Measurements from ENCODE around the gene PSAP. TPM values are rescaled to one million over a fixed set of nuclear protein-coding genes. Genes with fewer than 3 reads are reported as not detected.
A peak's percentile ranks its signal among the peaks of the same experiment; 100 is the strongest.

PSAP gene
- total RNA-seq, 6 experiments from 2014 or later: 520 to 743 (median 570) TPM

DNA sequence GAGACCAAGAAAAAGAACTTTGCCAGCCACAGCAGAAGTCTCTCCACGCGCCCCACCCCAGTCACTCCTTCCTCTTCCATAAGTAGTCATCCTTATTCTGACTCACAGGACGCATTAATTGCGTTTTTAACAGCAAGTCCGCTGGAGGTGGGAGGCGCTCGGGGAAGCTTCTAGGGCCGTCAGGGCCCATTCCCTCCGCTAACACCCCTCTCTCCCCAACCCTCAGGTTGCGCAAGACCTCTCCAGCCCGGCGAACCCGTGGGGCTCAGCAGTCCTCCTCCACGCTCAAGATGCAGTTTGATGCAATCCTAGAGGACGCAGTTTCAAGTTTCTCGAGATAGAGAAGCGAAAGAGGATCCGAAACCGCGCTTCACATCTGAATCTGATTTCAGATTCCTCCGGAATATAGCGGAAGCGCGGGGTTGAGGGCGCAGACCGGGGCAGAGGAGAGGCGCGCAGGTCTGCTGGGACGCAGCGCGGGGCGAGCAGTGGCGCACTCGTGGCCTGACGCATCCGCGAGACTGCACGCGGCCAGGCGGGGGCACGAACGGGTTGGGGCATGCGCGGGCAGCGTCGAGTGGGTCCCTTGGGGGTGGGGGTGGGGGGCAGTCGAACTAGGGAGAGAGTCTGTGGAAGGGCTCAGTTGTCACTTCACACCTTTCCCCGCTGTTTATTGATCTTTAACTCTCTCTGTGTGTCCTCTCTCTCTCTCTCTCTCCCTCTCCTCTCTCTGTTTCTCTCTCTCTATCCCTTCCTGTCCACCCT, 37.8 kb upstream of the PSAP start:
- Histone ChIP-seq H3K9me3 (no peaks in the 10 kb centered on the region), H3K4me1 (peaks cover 0 to 4% (median 0%) of the 10 kb centered on the region in 4 donors), H3K27ac (peak overlapping the region; percentile 34 to 69 (median 40)), H3K36me3 (no peaks in the 10 kb centered on the region), H3K27me3 (no peaks in the 10 kb centered on the region), H3K4me3 (peak overlapping the region; percentile 26 to 47 (median 35))
- DNase-seq: peak; percentile 69 to 83 (median 82)
- intact Hi-C loops (cut with DNase I): no loop called here
- peak; percentile 75 to 78 (median 77) for ATAC-seq
- no peak for TF ChIP-seq POLR2A (IDR thresholded peaks at IDR 0.05)
- TF ChIP-seq, protein P1, sequence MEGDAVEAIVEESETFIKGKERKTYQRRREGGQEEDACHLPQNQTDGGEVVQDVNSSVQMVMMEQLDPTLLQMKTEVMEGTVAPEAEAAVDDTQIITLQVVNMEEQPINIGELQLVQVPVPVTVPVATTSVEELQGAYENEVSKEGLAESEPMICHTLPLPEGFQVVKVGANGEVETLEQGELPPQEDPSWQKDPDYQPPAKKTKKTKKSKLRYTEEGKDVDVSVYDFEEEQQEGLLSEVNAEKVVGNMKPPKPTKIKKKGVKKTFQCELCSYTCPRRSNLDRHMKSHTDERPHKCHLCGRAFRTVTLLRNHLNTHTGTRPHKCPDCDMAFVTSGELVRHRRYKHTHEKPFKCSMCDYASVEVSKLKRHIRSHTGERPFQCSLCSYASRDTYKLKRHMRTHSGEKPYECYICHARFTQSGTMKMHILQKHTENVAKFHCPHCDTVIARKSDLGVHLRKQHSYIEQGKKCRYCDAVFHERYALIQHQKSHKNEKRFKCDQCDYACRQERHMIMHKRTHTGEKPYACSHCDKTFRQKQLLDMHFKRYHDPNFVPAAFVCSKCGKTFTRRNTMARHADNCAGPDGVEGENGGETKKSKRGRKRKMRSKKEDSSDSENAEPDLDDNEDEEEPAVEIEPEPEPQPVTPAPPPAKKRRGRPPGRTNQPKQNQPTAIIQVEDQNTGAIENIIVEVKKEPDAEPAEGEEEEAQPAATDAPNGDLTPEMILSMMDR (IDR thresholded peaks at IDR 0.05): peak in 1 of 4 donors; percentile 4
- 0% methylated on average over 31 of the region's 48 CpGs for WGBS (ENCODE audit: insufficient coverage, low coverage, low lambda C conversion rate, missing lambda C conversion rate)

DNA sequence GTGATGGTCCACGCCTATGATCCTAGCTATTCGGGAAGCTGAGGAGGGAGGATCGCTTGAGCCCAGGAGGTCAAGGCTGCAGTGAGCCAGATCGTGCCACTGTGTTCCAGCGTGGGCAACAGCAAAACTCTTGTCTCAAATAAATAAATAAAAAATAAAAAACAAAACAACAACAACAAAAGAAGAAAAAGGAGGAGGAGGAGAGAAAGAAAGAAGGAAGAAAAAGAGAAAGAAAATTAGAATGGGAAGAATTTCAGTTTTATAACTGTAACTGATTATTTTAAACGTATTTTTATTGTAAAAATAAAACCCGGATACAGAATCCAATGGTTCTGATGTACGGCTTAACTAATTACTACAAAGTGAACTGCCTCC, 37.2 kb upstream of the PSAP start:
- DNase-seq: peak in 1 of 3 donors; percentile 28
- WGBS (ENCODE audit: insufficient coverage, low coverage, low lambda C conversion rate, missing lambda C conversion rate): 48% methylated on average over 8 of the region's 8 CpGs
- no peak for ATAC-seq
- Histone ChIP-seq H3K9me3 (no peaks in the 10 kb centered on the region), H3K27me3 (no peaks in the 10 kb centered on the region), H3K27ac (peak overlapping the region; percentile 13 to 24 (median 19)), H3K4me1 (peaks cover 0 to 2% (median 0%) of the 10 kb centered on the region in 4 donors), H3K36me3 (no peaks in the 10 kb centered on the region), H3K4me3 (no peak overlapping the region)
- TF ChIP-seq POLR2A (IDR thresholded peaks at IDR 0.05): no peak
- TF ChIP-seq, protein P1 (IDR thresholded peaks at IDR 0.05): no peak
- intact Hi-C loops (cut with DNase I): no loop called here

DNA sequence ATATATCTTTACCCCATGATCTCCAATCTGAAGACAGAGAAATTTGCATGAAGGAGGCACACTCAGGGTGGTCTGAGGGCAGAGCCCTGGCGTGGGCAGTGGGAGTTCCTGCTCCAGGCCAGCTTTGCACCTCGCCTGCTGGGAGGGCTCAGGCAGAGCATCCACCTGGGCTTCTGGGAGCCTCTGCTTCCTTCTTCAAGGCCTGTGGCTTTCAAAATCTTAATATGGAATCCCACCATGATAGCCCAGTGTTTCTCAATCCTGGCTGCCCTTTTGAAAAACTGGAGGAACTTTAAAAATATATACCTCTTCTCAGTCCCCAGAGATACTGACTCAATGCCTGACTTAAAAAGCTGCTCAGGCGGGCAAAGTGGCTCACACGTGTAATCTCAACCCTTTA, 36.7 kb upstream of the PSAP start:
- Histone ChIP-seq H3K4me3 (no peak overlapping the region), H3K27me3 (no peaks in the 10 kb centered on the region), H3K27ac (peak overlapping the region in 1 of 3 donors; percentile 19), H3K4me1 (no peaks in the 10 kb centered on the region), H3K36me3 (no peaks in the 10 kb centered on the region), H3K9me3 (no peaks in the 10 kb centered on the region)
- ATAC-seq (no peak), DNase-seq (peak in 1 of 3 donors; percentile 13)
- intact Hi-C loops (cut with DNase I): no loop called here
- WGBS (ENCODE audit: insufficient coverage, low coverage, low lambda C conversion rate, missing lambda C conversion rate): 73% methylated on average over 4 of the region's 4 CpGs
- no peak for TF ChIP-seq POLR2A (IDR thresholded peaks at IDR 0.05)
- TF ChIP-seq, protein P1 (IDR thresholded peaks at IDR 0.05): no peak

DNA sequence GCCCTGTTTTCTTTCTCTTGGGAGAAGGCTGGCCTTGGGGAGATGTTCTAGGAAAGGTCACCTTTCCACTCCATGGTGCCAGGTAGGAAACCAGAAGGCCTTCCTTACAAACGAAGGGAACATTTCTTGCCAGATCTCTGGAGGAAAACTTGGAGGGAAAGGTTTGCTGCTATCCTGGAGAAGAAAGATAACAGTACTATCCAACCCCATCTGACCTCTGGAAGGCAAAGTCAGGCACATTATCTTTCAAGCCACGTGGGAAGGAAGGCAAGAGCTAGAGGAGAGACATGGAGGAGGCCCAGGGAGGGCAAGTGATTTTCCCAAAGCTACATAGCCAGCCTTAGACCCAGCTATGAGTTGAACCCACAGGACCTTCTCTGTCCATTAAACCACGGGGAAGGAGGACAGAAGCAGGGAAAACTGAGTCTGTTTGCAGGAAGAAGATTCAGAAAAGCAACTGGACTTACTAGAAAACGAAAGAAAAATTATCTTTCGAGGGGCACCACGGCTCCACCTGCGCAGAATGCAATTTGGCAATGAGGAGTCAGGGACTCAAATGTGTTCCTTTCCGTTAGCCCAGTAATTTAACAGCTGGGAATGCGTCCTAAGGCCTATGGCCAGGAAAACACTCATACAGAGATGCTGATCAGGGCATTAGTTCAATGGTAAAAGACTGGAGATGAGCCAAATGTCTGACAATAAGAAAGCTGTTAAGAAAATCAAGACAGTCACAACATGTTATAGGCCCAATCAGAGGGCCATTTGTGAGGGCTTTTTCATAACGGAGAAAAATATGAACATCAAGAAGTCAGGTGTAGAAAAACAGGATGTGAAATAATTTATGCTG, 32.0 kb upstream of the PSAP start:
- Histone ChIP-seq H3K27ac (no peak overlapping the region), H3K4me3 (no peak overlapping the region), H3K27me3 (no peaks in the 10 kb centered on the region), H3K36me3 (no peaks in the 10 kb centered on the region), H3K4me1 (no peaks in the 10 kb centered on the region), H3K9me3 (no peaks in the 10 kb centered on the region)
- no peak for ATAC-seq
- TF ChIP-seq, protein P1 (IDR thresholded peaks at IDR 0.05): no peak
- no peak for TF ChIP-seq POLR2A (IDR thresholded peaks at IDR 0.05)
- no peak for DNase-seq
- WGBS (ENCODE audit: insufficient coverage, low coverage, low lambda C conversion rate, missing lambda C conversion rate): 69% methylated on average over 9 of the region's 10 CpGs
- intact Hi-C loops (cut with DNase I): no loop called here

Measured in right lobe of liver (tissue), 6 donors.